ENCODE results near the gene RABGAP1L. TPM values are rescaled to one million over a fixed set of nuclear protein-coding genes. Genes with fewer than 3 reads are reported as not detected.

RABGAP1L gene
- total and polyA plus RNA-seq, 2 of the 8 experiments (the other 6 are each of a cell fraction or from before 2014, with no cell fraction given), result 33.3 to 156 TPM

DNA sequence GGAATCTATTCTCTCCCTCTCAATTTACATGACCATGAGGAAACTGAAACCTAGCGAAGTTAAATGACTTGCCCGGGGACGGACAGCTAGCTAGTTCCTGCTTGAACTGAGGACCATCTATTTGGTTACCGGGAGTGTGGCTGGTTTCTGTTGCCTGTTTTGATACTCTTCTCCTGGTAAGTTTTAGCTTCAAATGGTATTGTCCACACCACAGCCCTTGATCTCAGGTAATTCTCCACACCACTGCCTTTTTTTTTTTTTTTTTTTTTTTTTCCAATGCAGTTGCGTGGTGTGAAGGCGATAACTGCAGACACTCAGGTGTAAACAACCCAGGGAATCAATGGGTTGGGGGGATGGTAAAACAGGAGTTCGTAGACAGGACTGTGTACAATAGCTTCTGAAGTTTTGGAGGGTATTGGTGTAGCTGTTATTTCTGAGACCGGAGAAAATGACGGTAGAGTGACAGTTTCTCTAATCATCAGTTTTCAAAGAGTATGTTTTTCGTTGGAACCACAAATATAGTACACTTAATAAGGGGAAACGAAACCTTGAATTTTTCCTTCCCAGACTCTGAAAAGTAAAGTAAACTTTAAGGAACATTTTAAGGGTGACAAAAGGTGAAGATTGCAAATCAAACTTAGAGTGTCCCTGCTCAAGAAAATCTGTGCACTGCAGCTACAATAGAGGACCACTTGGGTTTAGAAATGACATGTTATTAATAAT, 715.2 kb downstream of the RABGAP1L start (continued):
- TF ChIP-seq KDM4A (IDR thresholded peaks at IDR 0.05; ENCODE audit: low read depth, low read length, severe bottlenecking) (no peak), MAFK (IDR thresholded peaks at IDR 0.05; ENCODE audit: low read depth, low read length) (no peak)

Data from H1 (cell line).